MCF 10A (cell line): ENCODE results near the gene MTOR. TPM values are rescaled to one million over a fixed set of nuclear protein-coding genes. Genes with fewer than 3 reads are reported as not detected.

Experiments
- BruUV-seq: library from RNA; stranded (reverse); fragments of 400-500 nt; replicated peaks from 2 replicates; lab custom pipeline; 2021; lab: Mats Ljungman, UMichigan
- CTCF ChIA-PET: fragments of 300-600 bp; sonication (Branson Sonifier 250); formaldehyde crosslinking; extraction: SDS; loops from one replicate; lab custom pipeline; 2021; ENCODE audit warnings: antibody characterized with exemption, inconsistent platforms; lab: Yijun Ruan, JAX
- POLR2A ChIA-PET: fragments of 300-600, 350-650 bp; sonication (Branson Sonifier 250); formaldehyde crosslinking; extraction: SDS; loops from one replicate; lab custom pipeline; 2020; ENCODE audit warnings: antibody characterized with exemption, inconsistent platforms; lab: Yijun Ruan, JAX
- DNase-seq: peaks from one replicate; pipeline ENCODE4 v3.0.0-alpha.2; 2018; ENCODE audit not compliant: unreplicated experiment
- H3K27ac Mint-ChIP-seq: one replicate; pipeline ENCODE4 v1.8.0; 2022; ENCODE audit warnings: mild to moderate bottlenecking, low read depth, mixed read lengths; ENCODE audit not compliant: unreplicated experiment
- H3K27me3 Mint-ChIP-seq: one replicate; pipeline ENCODE4 v1.8.0; 2022; ENCODE audit warnings: mixed read lengths; ENCODE audit not compliant: insufficient read depth, unreplicated experiment
- H3K36me3 Mint-ChIP-seq: one replicate; pipeline ENCODE4 v1.8.0; 2022; ENCODE audit warnings: mild to moderate bottlenecking, moderate library complexity, mixed read lengths; ENCODE audit not compliant: insufficient read depth, unreplicated experiment
- H3K4me1 Mint-ChIP-seq: one replicate; pipeline ENCODE4 v1.8.0; 2022; ENCODE audit warnings: mixed read lengths; ENCODE audit not compliant: insufficient read depth, unreplicated experiment
- H3K4me3 Mint-ChIP-seq: one replicate; pipeline ENCODE4 v1.8.0; 2022; ENCODE audit warnings: mild to moderate bottlenecking, moderate library complexity, mixed read lengths; ENCODE audit not compliant: unreplicated experiment
- H3K9me3 Mint-ChIP-seq: one replicate; pipeline ENCODE4 v1.8.0; 2022; ENCODE audit warnings: mixed read lengths; ENCODE audit not compliant: unreplicated experiment
- intact Hi-C: fragments of 100-400 bp; cut with micrococcal nuclease; formaldehyde crosslinking; loops from 2 replicates; pipeline ENCODE4 v1.14.1; 2022
- total RNA-seq: library from RNA; stranded (reverse); gene quantifications from 2 replicates; pipeline ENCODE4 v1.2.3, GENCODE V29; 2022
- TF ChIP-seq, protein P1 (sequence below): fragments of 200-600 bp; IDR thresholded peaks from one replicate; pipeline ENCODE4 v1.8.0; 2022; ENCODE audit warnings: antibody characterized with exemption, mild to moderate bottlenecking; ENCODE audit not compliant: unreplicated experiment

The MTOR gene
- total RNA-seq, 1 experiment from 2014 or later, result 45.9 TPM

DNA sequence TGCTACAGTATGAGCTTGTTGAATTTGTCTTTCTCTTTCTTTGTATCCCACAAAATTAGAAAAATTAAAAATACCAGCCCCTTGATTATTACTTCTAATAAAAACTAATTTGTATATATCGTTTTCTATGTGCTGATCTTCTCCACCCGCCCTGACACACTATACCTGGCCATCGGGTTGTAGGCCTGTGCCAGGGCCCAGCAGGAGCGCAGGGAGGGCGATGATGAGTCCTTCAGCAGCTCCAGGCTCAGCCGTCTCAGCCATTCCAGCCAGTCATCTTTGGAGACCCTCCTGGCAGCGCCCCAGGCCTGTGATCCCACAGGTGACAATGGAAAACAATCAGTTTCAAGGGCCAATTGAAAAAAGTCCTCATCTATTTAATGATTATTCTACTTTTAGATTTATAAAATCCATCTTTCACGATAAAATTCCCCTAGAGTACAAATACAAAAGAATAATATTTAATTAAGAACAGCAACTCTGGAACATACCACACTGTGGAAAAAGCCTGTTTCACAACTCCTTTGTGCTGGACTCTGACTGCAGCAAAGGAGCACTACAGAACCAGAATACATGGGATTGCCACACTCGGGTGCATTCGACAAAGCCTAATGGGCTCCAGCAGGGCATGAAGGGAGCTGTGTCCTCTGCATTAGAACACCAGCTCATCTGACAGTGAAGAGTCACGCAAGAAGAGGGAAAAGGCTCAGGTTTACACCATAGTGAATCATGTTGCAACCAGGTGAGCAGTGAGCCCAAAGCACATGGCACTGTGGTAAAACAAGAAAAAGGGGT is 57.8 kb downstream of the MTOR start:
- TF ChIP-seq, protein P1, sequence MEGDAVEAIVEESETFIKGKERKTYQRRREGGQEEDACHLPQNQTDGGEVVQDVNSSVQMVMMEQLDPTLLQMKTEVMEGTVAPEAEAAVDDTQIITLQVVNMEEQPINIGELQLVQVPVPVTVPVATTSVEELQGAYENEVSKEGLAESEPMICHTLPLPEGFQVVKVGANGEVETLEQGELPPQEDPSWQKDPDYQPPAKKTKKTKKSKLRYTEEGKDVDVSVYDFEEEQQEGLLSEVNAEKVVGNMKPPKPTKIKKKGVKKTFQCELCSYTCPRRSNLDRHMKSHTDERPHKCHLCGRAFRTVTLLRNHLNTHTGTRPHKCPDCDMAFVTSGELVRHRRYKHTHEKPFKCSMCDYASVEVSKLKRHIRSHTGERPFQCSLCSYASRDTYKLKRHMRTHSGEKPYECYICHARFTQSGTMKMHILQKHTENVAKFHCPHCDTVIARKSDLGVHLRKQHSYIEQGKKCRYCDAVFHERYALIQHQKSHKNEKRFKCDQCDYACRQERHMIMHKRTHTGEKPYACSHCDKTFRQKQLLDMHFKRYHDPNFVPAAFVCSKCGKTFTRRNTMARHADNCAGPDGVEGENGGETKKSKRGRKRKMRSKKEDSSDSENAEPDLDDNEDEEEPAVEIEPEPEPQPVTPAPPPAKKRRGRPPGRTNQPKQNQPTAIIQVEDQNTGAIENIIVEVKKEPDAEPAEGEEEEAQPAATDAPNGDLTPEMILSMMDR, result no peak
- no peak for DNase-seq
- ChIA-PET CTCF (interaction anchor here (0.7 kb wide), 2 partner anchors 10 to 438 kb away, joined by 3 to 5 read pairs; no protein-coding TSS in a partner anchor), POLR2A (interaction anchor here (0.5 to 0.9 kb wide), 3 partner anchors 25 to 180 kb away, joined by 3 to 5 read pairs (median 3); partner anchors contain the start of gene MTOR)
- Mint-ChIP-seq H3K27me3 (no peaks in the 10 kb centered on the region), H3K36me3 (peaks cover 66% of the 10 kb centered on the region), H3K9me3 (no peaks in the 10 kb centered on the region), H3K4me1 (no peaks in the 10 kb centered on the region), H3K4me3 (no peak overlapping the region), H3K27ac (no peak overlapping the region)
- intact Hi-C loops, result no loop called here
- BruUV-seq, result no TSS peak

DNA sequence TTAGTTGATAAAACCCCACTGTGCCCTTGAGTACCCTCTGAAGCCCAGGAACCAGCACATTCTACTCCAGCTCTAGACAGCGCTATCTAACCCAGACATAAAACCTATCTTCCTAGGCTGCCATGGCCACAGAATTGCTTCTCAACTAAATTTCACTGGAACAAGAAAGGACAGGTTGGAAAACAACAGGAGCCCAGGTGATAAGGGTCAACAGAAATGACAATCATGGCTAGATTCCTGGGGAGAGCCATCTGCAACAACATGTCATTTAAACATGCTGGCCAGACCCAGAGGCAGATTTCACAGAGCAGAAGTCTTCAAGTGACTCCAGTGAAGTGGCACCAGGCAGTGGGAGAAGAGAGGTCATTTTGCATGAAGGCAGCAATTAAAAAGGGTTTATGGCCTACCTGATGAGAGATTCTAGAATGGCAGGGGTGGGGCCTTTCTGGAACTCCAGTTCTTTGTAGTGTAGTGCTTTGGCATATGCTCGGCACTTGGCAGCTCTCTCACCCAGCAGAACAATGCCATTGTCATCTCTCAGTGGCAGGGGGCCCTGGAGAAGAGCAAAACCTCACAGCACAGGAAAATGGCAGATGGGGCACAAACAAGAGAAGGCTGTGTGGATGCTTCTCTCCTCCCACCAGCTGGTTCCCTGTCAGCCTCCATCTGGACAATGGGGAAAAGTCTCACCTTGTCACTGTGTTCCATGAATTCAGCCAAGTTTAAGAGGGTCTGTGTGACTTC is 63.3 kb downstream of the MTOR start:
- ChIA-PET POLR2A (interaction anchor here (0.8 kb wide), 1 partner anchor 52 kb away, joined by 3 read pairs; no protein-coding TSS in a partner anchor), CTCF (interaction anchor here (0.6 to 0.9 kb wide), 3 partner anchors 12 to 97 kb away, joined by 3 read pairs; no protein-coding TSS in a partner anchor)
- Mint-ChIP-seq H3K36me3 (peaks cover 63% of the 10 kb centered on the region), H3K27ac (no peak overlapping the region), H3K9me3 (no peaks in the 10 kb centered on the region), H3K4me1 (no peaks in the 10 kb centered on the region), H3K27me3 (no peaks in the 10 kb centered on the region), H3K4me3 (no peak overlapping the region)
- TF ChIP-seq, protein P1, result no peak
- intact Hi-C loops, result no loop called here
- BruUV-seq, result no TSS peak
- no peak for DNase-seq

DNA sequence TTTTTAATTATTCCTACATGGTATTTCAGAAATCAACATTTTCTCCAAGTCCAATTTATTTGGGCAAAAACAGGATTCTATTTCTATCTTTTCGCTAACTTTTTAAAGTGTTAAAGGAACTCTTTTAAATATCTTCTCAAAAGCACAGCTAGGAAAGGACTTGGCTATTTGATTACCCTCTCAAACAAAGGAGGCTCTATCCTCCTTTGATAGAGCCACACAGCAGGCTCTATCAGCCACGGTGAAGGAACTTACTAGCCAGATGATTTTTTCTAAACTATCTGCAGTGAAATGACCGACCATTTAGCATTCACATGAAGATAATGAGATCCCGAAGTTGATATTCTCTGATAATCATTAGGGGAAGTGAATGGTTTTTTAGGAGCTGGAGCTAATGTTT is 64.1 kb downstream of the MTOR start:
- peaks cover 62% of the 10 kb centered on the region for H3K36me3 Mint-ChIP-seq
- H3K27ac Mint-ChIP-seq, result no peak overlapping the region
- H3K4me1 Mint-ChIP-seq, result no peaks in the 10 kb centered on the region
- DNase-seq, result no peak
- no peaks in the 10 kb centered on the region for H3K27me3 Mint-ChIP-seq
- no peaks in the 10 kb centered on the region for H3K9me3 Mint-ChIP-seq
- CTCF ChIA-PET, result interaction anchor here (0.9 kb wide), 1 partner anchor 96 kb away, joined by 3 read pairs; no protein-coding TSS in a partner anchor
- intact Hi-C loops, result no loop called here
- no TSS peak for BruUV-seq
- TF ChIP-seq, protein P1, result no peak
- H3K4me3 Mint-ChIP-seq, result no peak overlapping the region
- POLR2A ChIA-PET, result interaction anchor here (0.7 to 0.8 kb wide), 2 partner anchors 53 to 97 kb away, joined by 3 read pairs; no protein-coding TSS in a partner anchor

DNA sequence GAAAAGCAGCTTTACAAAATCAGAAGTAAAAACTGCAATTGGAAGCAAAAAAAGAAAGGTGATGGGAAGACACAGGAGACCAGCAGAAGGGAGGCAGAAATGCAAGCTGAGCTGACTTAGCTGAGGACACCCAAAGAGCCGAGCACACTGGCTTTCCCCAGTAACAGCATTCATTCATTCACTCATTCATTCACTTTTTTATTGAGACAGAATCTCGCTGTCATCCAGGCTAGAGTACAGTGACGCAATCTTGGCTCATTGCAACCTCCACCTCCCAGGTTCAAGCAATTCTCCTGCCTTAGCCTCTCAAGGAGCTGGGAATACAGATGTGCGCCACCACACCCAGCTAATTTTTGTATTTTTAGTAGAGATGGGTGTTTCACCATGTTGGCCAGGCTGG is 65.0 kb downstream of the MTOR start:
- no peak for DNase-seq
- H3K4me1 Mint-ChIP-seq, result no peaks in the 10 kb centered on the region
- BruUV-seq, result no TSS peak
- TF ChIP-seq, protein P1, result no peak
- intact Hi-C loops, result no loop called here
- H3K4me3 Mint-ChIP-seq, result no peak overlapping the region
- no peak overlapping the region for H3K27ac Mint-ChIP-seq
- H3K9me3 Mint-ChIP-seq, result no peaks in the 10 kb centered on the region
- peaks cover 63% of the 10 kb centered on the region for H3K36me3 Mint-ChIP-seq
- POLR2A ChIA-PET, result interaction anchor here (1.1 kb wide), 1 partner anchor 11 kb away, joined by 3 read pairs; no protein-coding TSS in a partner anchor
- no peaks in the 10 kb centered on the region for H3K27me3 Mint-ChIP-seq
- CTCF ChIA-PET, result interaction anchor here (0.6 to 0.8 kb wide), 2 partner anchors 22 to 32 kb away, joined by 3 to 5 read pairs; no protein-coding TSS in a partner anchor
